Measurements from ENCODE around the gene TMEM135. TPM values are rescaled to one million over a fixed set of nuclear protein-coding genes. Genes with fewer than 3 reads are reported as not detected.
"Not testable (repeated sequence)": the region's sequence is repeated elsewhere in the genome, so short reads cannot be mapped to it uniquely, and the experiment has no call there.

Gene TMEM135
- total RNA-seq, 1 donor = 35.8 TPM

DNA sequence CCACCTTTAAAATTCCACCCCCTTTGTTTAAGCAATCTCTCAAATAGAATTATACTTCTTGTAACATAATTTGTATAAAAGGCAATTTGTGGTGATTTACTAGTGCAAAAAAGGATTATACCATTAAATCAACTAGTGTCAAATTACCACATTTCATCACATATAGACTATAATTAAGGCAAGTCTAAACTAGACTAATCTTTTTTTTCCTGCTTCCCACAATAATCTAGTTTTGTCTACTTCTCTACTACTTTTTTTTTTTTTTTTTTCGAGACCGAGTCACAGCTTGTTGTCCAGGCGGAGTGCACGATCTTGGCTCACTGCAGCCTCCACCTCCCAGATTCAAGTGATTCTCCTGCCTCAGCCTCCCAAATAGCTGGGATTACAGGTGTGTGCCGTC is 46.4 kb upstream of the TMEM135 start:
- Histone ChIP-seq H3K36me3 (ENCODE audit: insufficient read depth, low read length) (no peaks in the 10 kb centered on the region), H3K4me1 (ENCODE audit: insufficient read depth, low read length) (peaks cover 8% of the 10 kb centered on the region), H3K9me3 (ENCODE audit: low read depth, low read length) (no peaks in the 10 kb centered on the region), H2AFZ (ENCODE audit: low read length) (no peak overlapping the region), H4K20me1 (ENCODE audit: insufficient read depth, low read length) (no peaks in the 10 kb centered on the region), H3K27ac (ENCODE audit: low read depth, low read length) (no peak overlapping the region), H3K4me3 (ENCODE audit: insufficient read depth, low read length) (no peak overlapping the region), H3K4me2 (ENCODE audit: insufficient read depth, low read length) (no peak overlapping the region), H3K27me3 (ENCODE audit: insufficient read depth, low read length) (no peaks in the 10 kb centered on the region), H3K79me2 (ENCODE audit: insufficient read depth, low read length) (no peaks in the 10 kb centered on the region)
- no peak for DNase-seq (ENCODE audit: insufficient read length, low spot score, missing footprints)
- TF ChIP-seq, protein P1, sequence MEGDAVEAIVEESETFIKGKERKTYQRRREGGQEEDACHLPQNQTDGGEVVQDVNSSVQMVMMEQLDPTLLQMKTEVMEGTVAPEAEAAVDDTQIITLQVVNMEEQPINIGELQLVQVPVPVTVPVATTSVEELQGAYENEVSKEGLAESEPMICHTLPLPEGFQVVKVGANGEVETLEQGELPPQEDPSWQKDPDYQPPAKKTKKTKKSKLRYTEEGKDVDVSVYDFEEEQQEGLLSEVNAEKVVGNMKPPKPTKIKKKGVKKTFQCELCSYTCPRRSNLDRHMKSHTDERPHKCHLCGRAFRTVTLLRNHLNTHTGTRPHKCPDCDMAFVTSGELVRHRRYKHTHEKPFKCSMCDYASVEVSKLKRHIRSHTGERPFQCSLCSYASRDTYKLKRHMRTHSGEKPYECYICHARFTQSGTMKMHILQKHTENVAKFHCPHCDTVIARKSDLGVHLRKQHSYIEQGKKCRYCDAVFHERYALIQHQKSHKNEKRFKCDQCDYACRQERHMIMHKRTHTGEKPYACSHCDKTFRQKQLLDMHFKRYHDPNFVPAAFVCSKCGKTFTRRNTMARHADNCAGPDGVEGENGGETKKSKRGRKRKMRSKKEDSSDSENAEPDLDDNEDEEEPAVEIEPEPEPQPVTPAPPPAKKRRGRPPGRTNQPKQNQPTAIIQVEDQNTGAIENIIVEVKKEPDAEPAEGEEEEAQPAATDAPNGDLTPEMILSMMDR (IDR thresholded peaks at IDR 0.05; ENCODE audit: extremely low read depth, low read depth, low read length) = no peak

DNA sequence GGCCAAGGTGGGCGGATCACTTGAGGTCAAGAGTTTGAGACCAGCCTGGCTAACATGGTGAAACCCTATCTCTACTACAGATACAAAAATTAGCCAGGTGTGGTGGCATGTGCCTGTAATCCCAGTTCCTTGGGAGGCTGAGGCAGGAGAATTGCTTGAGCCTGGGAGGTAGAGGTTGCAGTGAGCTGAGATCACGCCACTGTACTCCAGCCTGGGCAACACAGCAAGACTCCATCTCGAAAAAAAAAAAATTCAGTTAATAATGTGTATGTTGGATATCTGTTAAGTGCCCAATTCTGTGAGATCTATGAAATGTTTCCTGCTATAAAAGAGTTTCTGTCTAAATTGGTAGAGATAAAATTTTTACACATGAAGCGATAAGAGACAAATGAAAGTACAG is 45.4 kb upstream of the TMEM135 start:
- H3K79me2 ChIP-seq (ENCODE audit: insufficient read depth, low read length); DNase-seq (ENCODE audit: insufficient read length, low spot score, missing footprints); H3K27me3 ChIP-seq (ENCODE audit: insufficient read depth, low read length); H3K36me3 ChIP-seq (ENCODE audit: insufficient read depth, low read length); H2AFZ ChIP-seq (ENCODE audit: low read length); H3K27ac ChIP-seq (ENCODE audit: low read depth, low read length); H4K20me1 ChIP-seq (ENCODE audit: insufficient read depth, low read length); H3K9me3 ChIP-seq (ENCODE audit: low read depth, low read length); H3K4me2 ChIP-seq (ENCODE audit: insufficient read depth, low read length); H3K4me1 ChIP-seq (ENCODE audit: insufficient read depth, low read length); H3K4me3 ChIP-seq (ENCODE audit: insufficient read depth, low read length): not testable (repeated sequence)

DNA sequence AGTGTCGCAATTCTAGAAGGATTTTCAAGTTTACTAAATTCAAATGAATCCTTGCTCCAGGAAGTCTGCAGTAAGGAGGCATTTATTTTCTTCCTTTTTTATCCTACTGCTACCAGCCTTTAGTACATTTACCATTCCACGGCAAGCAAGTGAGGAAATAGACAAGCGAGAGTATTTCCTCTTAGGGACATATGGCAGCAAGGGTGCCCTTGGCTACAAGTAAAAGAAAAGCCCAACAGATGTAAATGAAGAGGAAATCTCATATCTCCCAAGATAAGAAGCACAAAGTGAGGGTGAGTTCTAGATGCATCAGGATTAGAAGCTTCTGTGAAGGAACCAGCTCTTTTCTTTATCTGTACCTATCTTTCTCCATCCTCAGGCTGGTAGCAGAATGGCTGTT is 44.7 kb upstream of the TMEM135 start:
- no peak for DNase-seq (ENCODE audit: insufficient read length, low spot score, missing footprints)
- no peak overlapping the region for H3K4me2 ChIP-seq (ENCODE audit: insufficient read depth, low read length)
- no peaks in the 10 kb centered on the region for H3K27me3 ChIP-seq (ENCODE audit: insufficient read depth, low read length)
- H3K9me3 ChIP-seq (ENCODE audit: low read depth, low read length) = no peaks in the 10 kb centered on the region
- H3K4me3 ChIP-seq (ENCODE audit: insufficient read depth, low read length) = no peak overlapping the region
- H3K79me2 ChIP-seq (ENCODE audit: insufficient read depth, low read length) = no peaks in the 10 kb centered on the region
- H3K4me1 ChIP-seq (ENCODE audit: insufficient read depth, low read length) = peaks cover 8% of the 10 kb centered on the region
- H3K27ac ChIP-seq (ENCODE audit: low read depth, low read length) = no peak overlapping the region
- peak overlapping the region; percentile 10 for H2AFZ ChIP-seq (ENCODE audit: low read length)
- no peaks in the 10 kb centered on the region for H4K20me1 ChIP-seq (ENCODE audit: insufficient read depth, low read length)
- TF ChIP-seq, protein P1 (IDR thresholded peaks at IDR 0.05; ENCODE audit: extremely low read depth, low read depth, low read length) = no peak
- no peaks in the 10 kb centered on the region for H3K36me3 ChIP-seq (ENCODE audit: insufficient read depth, low read length)

DNA sequence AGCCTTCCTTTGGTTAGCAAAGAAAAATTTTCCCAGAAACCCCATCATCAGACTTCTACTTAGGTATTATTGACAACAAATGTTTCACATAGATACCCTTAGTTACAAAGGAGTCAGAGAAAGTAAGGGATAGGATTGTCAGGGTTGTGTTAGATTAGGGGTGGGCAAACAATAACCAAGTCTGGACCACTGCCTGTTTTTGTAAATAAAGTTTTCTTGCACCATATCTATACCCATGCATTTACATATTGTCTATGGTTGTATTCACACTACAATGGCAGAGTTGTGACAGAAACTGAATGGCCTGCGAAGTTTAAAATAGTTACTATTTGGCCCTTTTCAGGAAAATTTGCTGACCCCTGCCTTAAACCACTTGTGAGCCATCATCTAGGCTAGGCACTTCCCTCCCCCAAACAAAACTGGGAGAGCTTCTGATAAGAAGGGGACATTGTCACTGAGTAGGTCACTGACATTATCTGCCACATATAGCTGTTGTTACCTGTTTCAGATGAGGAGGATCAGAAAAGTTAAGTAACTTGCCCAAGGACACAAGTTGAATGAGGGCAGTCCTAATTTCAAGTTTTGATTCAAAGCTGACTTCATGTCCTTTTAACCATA is 40.7 kb upstream of the TMEM135 start:
- no peak overlapping the region for H3K4me3 ChIP-seq (ENCODE audit: insufficient read depth, low read length)
- no peaks in the 10 kb centered on the region for H3K9me3 ChIP-seq (ENCODE audit: low read depth, low read length)
- H4K20me1 ChIP-seq (ENCODE audit: insufficient read depth, low read length) = no peaks in the 10 kb centered on the region
- no peaks in the 10 kb centered on the region for H3K27me3 ChIP-seq (ENCODE audit: insufficient read depth, low read length)
- no peak overlapping the region for H3K27ac ChIP-seq (ENCODE audit: low read depth, low read length)
- no peak overlapping the region for H2AFZ ChIP-seq (ENCODE audit: low read length)
- TF ChIP-seq, protein P1 (IDR thresholded peaks at IDR 0.05; ENCODE audit: extremely low read depth, low read depth, low read length) = no peak
- peak; percentile 13 for DNase-seq (ENCODE audit: insufficient read length, low spot score, missing footprints)
- H3K4me1 ChIP-seq (ENCODE audit: insufficient read depth, low read length) = no peaks in the 10 kb centered on the region
- no peaks in the 10 kb centered on the region for H3K79me2 ChIP-seq (ENCODE audit: insufficient read depth, low read length)
- H3K4me2 ChIP-seq (ENCODE audit: insufficient read depth, low read length) = no peak overlapping the region
- H3K36me3 ChIP-seq (ENCODE audit: insufficient read depth, low read length) = no peaks in the 10 kb centered on the region

Data from osteoblast (primary cell).